Right renal pelvis (tissue), 4 donors: Measurements from ENCODE around the gene CSTB. TPM values are rescaled to one million over a fixed set of nuclear protein-coding genes. Genes with fewer than 3 reads are reported as not detected.
A peak's percentile ranks its signal among the peaks of the same experiment; 100 is the strongest.

Experiments used
- DNase-seq, 4 donors: peaks; one replicate each; pipeline ENCODE4 v3.0.0-alpha.2; 2013; ENCODE audit warnings: low read depth in 4 of 4, low spot score in 3 of 4, missing footprints in 1 of 4
- polyA plus RNA-seq, 4 donors: library from polyadenylated mRNA; unstranded; fragments of 120-200 nt; gene quantifications; one replicate each; pipeline ENCODE4 v1.2.1, GENCODE V29; 2013; ENCODE audit not compliant: insufficient read length in 4 of 4

CSTB gene
- polyA plus RNA-seq, 4 donors = 41.7 to 66.1 (median 51.2) TPM

GRCh38 chr21:43794311-43794710 lies 18.2 kb upstream of the CSTB start:
- DNase-seq = no peak

- DNase-seq = no peak
These were observed 17.1 kb upstream of the CSTB start for GRCh38 chr21:43793243-43793642.

GRCh38 chr21:43792406-43792805 lies 16.3 kb upstream of the CSTB start:
- no peak for DNase-seq

GRCh38 chr21:43790010-43790524 lies 14.0 kb upstream of the CSTB start:
- no peak for DNase-seq

- peak; percentile 85 to 95 (median 86) for DNase-seq
These were observed 13.3 kb upstream of the CSTB start, which contains the start of gene RRP1 for GRCh38 chr21:43789276-43790009. Gene RRP1, plus strand, starts transcription at chr21:43789577. Its CDS starts 53 bp downstream, at chr21:43789630.

GRCh38 chr21:43786807-43787440 lies 10.8 kb upstream of the CSTB start:
- DNase-seq = no peak

GRCh38 chr21:43786300-43786806 lies 10.2 kb upstream of the CSTB start:
- no peak for DNase-seq

GRCh38 chr21:43785134-43785533 lies 9.0 kb upstream of the CSTB start:
- no peak for DNase-seq

GRCh38 chr21:43783098-43783700 lies 7.1 kb upstream of the CSTB start:
- no peak for DNase-seq

GRCh38 chr21:43782431-43783097 lies 6.5 kb upstream of the CSTB start:
- DNase-seq = no peak

- DNase-seq = no peak
These were observed 5.7 kb upstream of the CSTB start for GRCh38 chr21:43781846-43782245.

GRCh38 chr21:43779660-43780059 lies 3.6 kb upstream of the CSTB start:
- DNase-seq = no peak

GRCh38 chr21:43778469-43779335 lies 2.6 kb upstream of the CSTB start:
- no peak for DNase-seq

GRCh38 chr21:43777953-43778352 lies 1.8 kb upstream of the CSTB start:
- DNase-seq = no peak

GRCh38 chr21:43775190-43775589 lies 918 bp downstream of the CSTB start:
- no peak for DNase-seq

GRCh38 chr21:43774163-43774562 lies 1.9 kb downstream of the CSTB start:
- no peak for DNase-seq

GRCh38 chr21:43772425-43772821 lies 3.7 kb downstream of the CSTB start:
- no peak for DNase-seq

GRCh38 chr21:43771698-43772424 lies 4.2 kb downstream of the CSTB start:
- DNase-seq = no peak

GRCh38 chr21:43771199-43771675 lies 4.9 kb downstream of the CSTB start:
- DNase-seq = no peak
